Measurements from ENCODE around the gene GRK7. TPM values are rescaled to one million over a fixed set of nuclear protein-coding genes. Genes with fewer than 3 reads are reported as not detected.
A peak's percentile ranks its signal among the peaks of the same experiment; 100 is the strongest.

GRK7 gene
- total and polyA plus RNA-seq, 12 donors: 0.07 to 0.11 (median 0.07) TPM; not detected in 9

- Histone ChIP-seq H3K27ac (no peak overlapping the region), H3K4me1 (replicated peaks in 1 of 2) (peaks cover 10 to 25% of the 10 kb centered on the region in 2 donors), H3K27me3 (no peaks in the 10 kb centered on the region), H3K36me3 (replicated peaks in 1 of 2) (no peaks in the 10 kb centered on the region), H3K4me3 (no peak overlapping the region), H3K9me3 (replicated peaks in 1 of 3) (no peaks in the 10 kb centered on the region)
- WGBS, 4 donors: 88 to 94% (median 92%) methylated on average over 8 of the region's 8 CpGs
- no peak for DNase-seq
- intact Hi-C loops (cut with DNase I): loop anchor here in 1 of 2 donors (10.0 kb wide), 1 partner anchor 81 kb away; the partner anchor contains the start of gene ATP1B3
- no peak for TF ChIP-seq POLR2A (IDR thresholded peaks at IDR 0.05)
- TF ChIP-seq, protein P1, sequence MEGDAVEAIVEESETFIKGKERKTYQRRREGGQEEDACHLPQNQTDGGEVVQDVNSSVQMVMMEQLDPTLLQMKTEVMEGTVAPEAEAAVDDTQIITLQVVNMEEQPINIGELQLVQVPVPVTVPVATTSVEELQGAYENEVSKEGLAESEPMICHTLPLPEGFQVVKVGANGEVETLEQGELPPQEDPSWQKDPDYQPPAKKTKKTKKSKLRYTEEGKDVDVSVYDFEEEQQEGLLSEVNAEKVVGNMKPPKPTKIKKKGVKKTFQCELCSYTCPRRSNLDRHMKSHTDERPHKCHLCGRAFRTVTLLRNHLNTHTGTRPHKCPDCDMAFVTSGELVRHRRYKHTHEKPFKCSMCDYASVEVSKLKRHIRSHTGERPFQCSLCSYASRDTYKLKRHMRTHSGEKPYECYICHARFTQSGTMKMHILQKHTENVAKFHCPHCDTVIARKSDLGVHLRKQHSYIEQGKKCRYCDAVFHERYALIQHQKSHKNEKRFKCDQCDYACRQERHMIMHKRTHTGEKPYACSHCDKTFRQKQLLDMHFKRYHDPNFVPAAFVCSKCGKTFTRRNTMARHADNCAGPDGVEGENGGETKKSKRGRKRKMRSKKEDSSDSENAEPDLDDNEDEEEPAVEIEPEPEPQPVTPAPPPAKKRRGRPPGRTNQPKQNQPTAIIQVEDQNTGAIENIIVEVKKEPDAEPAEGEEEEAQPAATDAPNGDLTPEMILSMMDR (IDR thresholded peaks at IDR 0.05): no peak
Observed at GRCh38 chr3:141793476-141794260, 30.5 kb downstream of the GRK7 start.

DNA sequence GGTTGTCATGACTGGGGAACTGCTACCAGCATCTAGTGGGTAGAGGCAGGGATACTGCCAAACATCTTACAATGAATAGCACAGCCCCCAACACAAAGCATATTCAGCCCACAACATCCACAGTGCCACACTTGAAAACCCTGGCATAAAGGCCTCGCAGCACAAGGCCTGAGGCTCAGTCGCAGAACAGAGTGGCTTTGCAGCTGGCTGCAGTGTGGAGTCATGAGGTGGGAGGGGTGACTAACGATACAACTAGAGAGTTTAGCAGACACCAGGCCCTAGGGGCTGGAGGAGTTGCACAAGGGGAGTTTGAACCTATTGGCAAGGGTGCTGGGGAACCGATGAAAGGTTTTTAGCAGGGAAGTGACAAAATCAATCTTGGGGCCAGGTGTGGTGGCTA lies 32.1 kb downstream of the GRK7 start:
- H3K27me3 ChIP-seq: no peaks in the 10 kb centered on the region
- TF ChIP-seq, protein P1 (IDR thresholded peaks at IDR 0.05): no peak
- TF ChIP-seq POLR2A (IDR thresholded peaks at IDR 0.05): no peak
- 87 to 92% (median 89%) methylated on average over 3 to 4 of the region's 4 CpGs for WGBS, 4 donors
- H3K9me3 ChIP-seq (replicated peaks in 1 of 3): no peaks in the 10 kb centered on the region
- no peak overlapping the region for H3K27ac ChIP-seq
- no peak for DNase-seq
- H3K36me3 ChIP-seq (replicated peaks in 1 of 2): no peaks in the 10 kb centered on the region
- H3K4me1 ChIP-seq (replicated peaks in 1 of 2): peaks cover 12 to 25% of the 10 kb centered on the region in 2 donors
- no peak overlapping the region for H3K4me3 ChIP-seq
- intact Hi-C loops (cut with DNase I): loop anchor here in 1 of 2 donors (10.0 kb wide), 1 partner anchor 80 kb away; the partner anchor contains the start of gene ATP1B3

GRCh38 chr3:141795741-141796080 lies 32.5 kb downstream of the GRK7 start:
- Histone ChIP-seq H3K36me3 (replicated peaks in 1 of 2) (no peaks in the 10 kb centered on the region), H3K27ac (no peak overlapping the region), H3K27me3 (no peaks in the 10 kb centered on the region), H3K9me3 (replicated peaks in 1 of 3) (no peaks in the 10 kb centered on the region), H3K4me1 (replicated peaks in 1 of 2) (peaks cover 12 to 25% of the 10 kb centered on the region in 2 donors), H3K4me3 (no peak overlapping the region)
- WGBS, 4 donors: 64 to 73% (median 70%) methylated on average over 5 of the region's 5 CpGs
- TF ChIP-seq, protein P1 (IDR thresholded peaks at IDR 0.05): no peak
- no peak for TF ChIP-seq POLR2A (IDR thresholded peaks at IDR 0.05)
- intact Hi-C loops (cut with DNase I): loop anchor here in 1 of 2 donors (10.0 kb wide), 1 partner anchor 79 kb away; the partner anchor contains the start of gene ATP1B3
- no peak for DNase-seq

DNA sequence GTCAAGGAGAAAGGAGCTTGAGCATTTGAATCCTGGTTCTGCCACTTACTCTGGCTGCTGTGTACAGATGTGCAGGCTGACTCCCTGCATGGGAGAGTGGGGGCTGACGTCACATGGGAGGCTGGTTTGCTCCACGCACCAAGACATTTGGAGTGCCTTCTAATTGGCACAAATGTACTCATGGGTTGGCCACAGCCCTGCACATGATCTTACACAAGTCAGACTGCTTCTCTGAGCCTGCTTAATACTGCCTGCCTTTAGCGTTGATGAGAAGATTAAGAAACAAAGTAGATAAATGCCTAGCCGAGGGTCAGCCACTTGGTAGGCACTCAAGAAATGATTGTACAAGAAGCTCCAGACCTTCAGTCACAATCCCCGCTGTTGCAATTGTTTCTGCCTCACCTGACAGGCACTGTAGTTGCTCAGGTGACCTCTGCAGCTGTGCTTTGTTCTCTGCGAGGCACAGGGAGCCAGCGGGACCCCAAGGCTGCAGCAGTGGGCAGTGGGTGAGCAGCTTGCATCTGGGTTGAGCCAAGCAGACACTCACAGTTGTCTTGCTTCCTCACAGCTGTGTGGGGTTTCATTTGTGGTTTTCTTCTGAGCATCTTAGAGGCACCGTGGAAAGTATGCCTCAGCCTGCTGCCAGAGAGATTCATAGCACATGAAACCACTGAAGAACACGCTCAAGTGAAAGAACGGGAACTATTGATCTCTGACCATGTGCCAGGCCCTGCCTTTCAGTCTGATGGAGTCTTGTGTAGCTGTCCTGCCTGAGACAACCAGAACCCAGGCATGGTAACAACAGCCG lies 33.1 kb downstream of the GRK7 start:
- 61 to 68% (median 66%) methylated on average over 9 to 11 of the region's 11 CpGs for WGBS, 4 donors
- DNase-seq: peak in 6 of 7 donors; percentile 13 to 79 (median 47)
- H3K27ac ChIP-seq: peak overlapping the region in 4 of 5 donors; percentile 67 to 88 (median 84)

More for the DNA sequence above, 33.1 kb downstream of the GRK7 start:
- TF ChIP-seq, protein P1 (IDR thresholded peaks at IDR 0.05): no peak
- no peak for TF ChIP-seq POLR2A (IDR thresholded peaks at IDR 0.05)
- H3K9me3 ChIP-seq (replicated peaks in 1 of 3): peaks cover 0 to under 1% (median 0%) of the 10 kb centered on the region in 3 donors
- intact Hi-C loops (cut with DNase I): loop anchor here in 1 of 2 donors (10.0 kb wide), 1 partner anchor 79 kb away; the partner anchor contains the start of gene ATP1B3
- peaks cover 12 to 25% of the 10 kb centered on the region in 2 donors for H3K4me1 ChIP-seq (replicated peaks in 1 of 2)
- H3K27me3 ChIP-seq: no peaks in the 10 kb centered on the region
- H3K36me3 ChIP-seq (replicated peaks in 1 of 2): no peaks in the 10 kb centered on the region
- H3K4me3 ChIP-seq: no peak overlapping the region
